Measurements from ENCODE around the gene RBM14.

The RBM14 gene

GRCh38 chr11:66617155-66617834 lies 865 bp downstream of the RBM14 start:
- no peak for TF ChIP-seq CTCF (IDR thresholded peaks at IDR 0.05; ENCODE audit: extremely low read depth, missing control alignments)
- no peak for DNase-seq (ENCODE audit: low spot score)

GRCh38 chr11:66619080-66619554 lies 2.7 kb downstream of the RBM14 start:
- no peak for TF ChIP-seq CTCF (IDR thresholded peaks at IDR 0.05; ENCODE audit: extremely low read depth, missing control alignments)
- peak; percentile 58 for DNase-seq (ENCODE audit: low spot score)

GRCh38 chr11:66624450-66624849 lies 8.0 kb downstream of the RBM14 start:
- no peak for DNase-seq (ENCODE audit: low spot score)
- TF ChIP-seq CTCF (IDR thresholded peaks at IDR 0.05; ENCODE audit: extremely low read depth, missing control alignments), result no peak

DNA sequence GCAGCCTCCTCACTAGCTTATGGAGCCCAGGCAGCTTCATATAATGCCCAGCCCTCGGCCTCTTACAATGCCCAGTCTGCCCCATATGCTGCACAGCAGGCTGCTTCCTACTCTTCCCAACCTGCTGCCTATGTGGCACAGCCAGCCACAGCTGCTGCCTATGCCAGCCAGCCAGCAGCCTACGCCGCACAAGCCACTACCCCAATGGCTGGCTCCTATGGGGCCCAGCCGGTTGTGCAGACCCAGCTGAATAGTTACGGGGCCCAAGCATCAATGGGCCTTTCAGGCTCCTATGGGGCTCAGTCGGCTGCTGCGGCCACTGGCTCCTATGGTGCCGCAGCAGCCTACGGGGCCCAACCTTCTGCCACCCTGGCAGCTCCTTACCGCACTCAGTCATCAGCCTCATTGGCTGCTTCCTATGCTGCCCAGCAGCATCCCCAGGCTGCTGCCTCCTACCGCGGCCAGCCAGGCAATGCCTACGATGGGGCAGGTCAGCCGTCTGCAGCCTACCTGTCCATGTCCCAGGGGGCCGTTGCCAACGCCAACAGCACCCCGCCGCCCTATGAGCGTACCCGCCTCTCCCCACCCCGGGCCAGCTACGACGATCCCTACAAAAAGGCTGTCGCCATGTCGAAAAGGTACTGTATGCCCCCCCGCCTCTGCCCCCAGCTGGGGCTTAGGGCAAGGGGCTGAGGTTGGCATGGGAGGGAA lies 8.8 kb downstream of the RBM14 start:
- TF ChIP-seq CTCF (IDR thresholded peaks at IDR 0.05; ENCODE audit: extremely low read depth, missing control alignments), result no peak
- DNase-seq (ENCODE audit: low spot score), result no peak

GRCh38 chr11:66625752-66626149 lies 9.3 kb downstream of the RBM14 start:
- no peak for TF ChIP-seq CTCF (IDR thresholded peaks at IDR 0.05; ENCODE audit: extremely low read depth, missing control alignments)
- no peak for DNase-seq (ENCODE audit: low spot score)

DNA sequence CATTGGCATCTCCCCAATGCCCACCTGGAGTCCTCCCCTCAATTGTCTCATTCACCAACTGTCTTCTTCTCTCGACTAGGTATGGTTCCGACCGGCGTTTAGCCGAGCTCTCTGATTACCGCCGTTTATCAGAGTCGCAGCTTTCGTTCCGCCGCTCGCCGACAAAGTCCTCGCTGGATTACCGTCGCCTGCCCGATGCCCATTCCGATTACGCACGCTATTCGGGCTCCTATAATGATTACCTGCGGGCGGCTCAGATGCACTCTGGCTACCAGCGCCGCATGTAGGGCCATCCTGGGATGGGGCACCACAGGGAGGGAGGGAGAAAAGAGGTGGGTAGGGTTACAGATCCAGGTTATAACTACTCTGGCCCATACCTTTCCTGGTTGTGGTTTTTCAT lies 10.0 kb downstream of the RBM14 start:
- no peak for TF ChIP-seq CTCF (IDR thresholded peaks at IDR 0.05; ENCODE audit: extremely low read depth, missing control alignments)
- no peak for DNase-seq (ENCODE audit: low spot score)

- TF ChIP-seq CTCF (IDR thresholded peaks at IDR 0.05; ENCODE audit: extremely low read depth, missing control alignments), result no peak
- DNase-seq (ENCODE audit: low spot score), result no peak
Measured at GRCh38 chr11:66626926-66627325, 10.5 kb downstream of the RBM14 start.
